Stimulated activated naive B cell treated with anti-CD40 and anti-IgM and Interleukin-4, amounts not matched to agents 10 μg/mL and 1 μg/mL and 100 μg/mL, for 72 hours (primary cell): ENCODE results near the gene MAP3K2.

Source experiments
- ATAC-seq, 2 donors: fragments of 150-1000 bp; cut with Tn5 transposase; replicated peaks; 2 replicates each; pipeline ENCODE4 v1.10.0; 2021; ENCODE audit warnings: moderate library complexity in 1 of 2
- DNase-seq: peaks from one replicate; pipeline ENCODE4 v3.0.0; 2021
- H3K27ac Mint-ChIP-seq: one replicate; pipeline ENCODE4 v1.8.0; 2022; ENCODE audit warnings: mild to moderate bottlenecking, mixed read lengths
- H3K27me3 Mint-ChIP-seq, 2 donors: one replicate each; pipeline ENCODE4 v1.8.0; 2022; ENCODE audit warnings: mixed read lengths in 2 of 2
- H3K36me3 Mint-ChIP-seq, 2 donors: one replicate each; pipeline ENCODE4 v1.8.0; 2022; ENCODE audit warnings: mixed read lengths in 2 of 2, mild to moderate bottlenecking in 1 of 2
- H3K4me1 Mint-ChIP-seq, 2 donors: one replicate each; pipeline ENCODE4 v1.8.0; 2022; ENCODE audit warnings: mixed read lengths in 2 of 2, mild to moderate bottlenecking in 1 of 2
- H3K4me3 Mint-ChIP-seq, 2 donors: one replicate each; pipeline ENCODE4 v1.8.0; 2022; ENCODE audit warnings: mild to moderate bottlenecking in 2 of 2, mixed read lengths in 2 of 2, moderate library complexity in 1 of 2
- H3K9me3 Mint-ChIP-seq, 2 donors: one replicate each; pipeline ENCODE4 v1.8.0; 2022; ENCODE audit warnings: mixed read lengths in 2 of 2, mild to moderate bottlenecking in 1 of 2

The MAP3K2 gene

GRCh38 chr2:127313406-127313805 lies 74.4 kb downstream of the MAP3K2 start:
- peaks cover 12 to 16% of the 10 kb centered on the region in 2 donors for H3K4me1 Mint-ChIP-seq
- ATAC-seq = peak; percentile 98 to 99
- DNase-seq = peak; percentile 24
- H3K9me3 Mint-ChIP-seq = no peaks in the 10 kb centered on the region
- H3K4me3 Mint-ChIP-seq = no peak overlapping the region
- no peaks in the 10 kb centered on the region for H3K27me3 Mint-ChIP-seq
- H3K36me3 Mint-ChIP-seq = peaks cover 21 to 48% of the 10 kb centered on the region in 2 donors
- no peak overlapping the region for H3K27ac Mint-ChIP-seq

- Mint-ChIP-seq H3K36me3 (peaks cover 24 to 49% of the 10 kb centered on the region in 2 donors), H3K9me3 (no peaks in the 10 kb centered on the region), H3K27ac (no peak overlapping the region), H3K4me1 (peaks cover 12 to 16% of the 10 kb centered on the region in 2 donors), H3K27me3 (no peaks in the 10 kb centered on the region), H3K4me3 (no peak overlapping the region)
- ATAC-seq = no peak
- DNase-seq = no peak
These were observed 76.8 kb downstream of the MAP3K2 start for GRCh38 chr2:127310980-127311379.

- no peaks in the 10 kb centered on the region for H3K27me3 Mint-ChIP-seq
- DNase-seq = no peak
- peaks cover 10 to 14% of the 10 kb centered on the region in 2 donors for H3K4me1 Mint-ChIP-seq
- H3K27ac Mint-ChIP-seq = no peak overlapping the region
- ATAC-seq = no peak
- no peak overlapping the region for H3K4me3 Mint-ChIP-seq
- no peaks in the 10 kb centered on the region for H3K9me3 Mint-ChIP-seq
- peaks cover 28 to 48% of the 10 kb centered on the region in 2 donors for H3K36me3 Mint-ChIP-seq
These were observed 78.3 kb downstream of the MAP3K2 start for GRCh38 chr2:127309468-127309867.

GRCh38 chr2:127308586-127309138 lies 79.1 kb downstream of the MAP3K2 start:
- no peak for DNase-seq
- Mint-ChIP-seq H3K9me3 (no peaks in the 10 kb centered on the region), H3K27me3 (no peaks in the 10 kb centered on the region), H3K27ac (no peak overlapping the region), H3K4me3 (no peak overlapping the region), H3K4me1 (peaks cover 4 to 6% of the 10 kb centered on the region in 2 donors), H3K36me3 (peaks cover 28 to 42% of the 10 kb centered on the region in 2 donors)
- no peak for ATAC-seq

- DNase-seq = no peak
- Mint-ChIP-seq H3K36me3 (peaks cover 28 to 39% of the 10 kb centered on the region in 2 donors), H3K4me3 (no peak overlapping the region), H3K4me1 (no peaks in the 10 kb centered on the region), H3K27ac (no peak overlapping the region), H3K9me3 (no peaks in the 10 kb centered on the region), H3K27me3 (no peaks in the 10 kb centered on the region)
- no peak for ATAC-seq
These were observed 81.7 kb downstream of the MAP3K2 start for GRCh38 chr2:127305990-127306585.

GRCh38 chr2:127302168-127302567 lies 85.6 kb downstream of the MAP3K2 start:
- Mint-ChIP-seq H3K27ac (no peak overlapping the region), H3K9me3 (no peaks in the 10 kb centered on the region), H3K36me3 (peaks cover 14 to 18% of the 10 kb centered on the region in 2 donors), H3K4me3 (no peak overlapping the region), H3K27me3 (no peaks in the 10 kb centered on the region), H3K4me1 (no peaks in the 10 kb centered on the region)
- DNase-seq = no peak
- no peak for ATAC-seq

GRCh38 chr2:127293748-127294562 lies 93.8 kb downstream of the MAP3K2 start, which contains the start of gene ERCC3:
Gene ERCC3, minus strand, starts transcription at chr2:127294144. Its CDS starts 63 bp downstream, at chr2:127294081.
- ATAC-seq (peak; percentile 99 to 100), DNase-seq (peak; percentile 79)
- Mint-ChIP-seq H3K27ac (peak within 1 kb of the TSS; percentile 99), H3K36me3 (peaks cover 20 to 36% of the 10 kb centered on the region in 2 donors), H3K4me3 (peak within 1 kb of the TSS; percentile 97 to 100), H3K27me3 (no peaks in the 10 kb centered on the region), H3K4me1 (peaks cover 21 to 33% of the 10 kb centered on the region in 2 donors), H3K9me3 (peaks cover 0 to 1% of the 10 kb centered on the region in 2 donors)

- Mint-ChIP-seq H3K4me1 (peaks cover 21 to 33% of the 10 kb centered on the region in 2 donors), H3K36me3 (peaks cover 26 to 42% of the 10 kb centered on the region in 2 donors), H3K4me3 (peak overlapping the region; percentile 97 to 100), H3K27me3 (no peaks in the 10 kb centered on the region), H3K27ac (peak overlapping the region; percentile 99), H3K9me3 (peaks cover 0 to 1% of the 10 kb centered on the region in 2 donors)
- ATAC-seq (peak in 1 of 2 donors; percentile 16), DNase-seq (no peak)
These were observed 94.4 kb downstream of the MAP3K2 start for GRCh38 chr2:127293386-127293747.

GRCh38 chr2:127288274-127288673 lies 99.5 kb downstream of the MAP3K2 start:
- Mint-ChIP-seq H3K36me3 (peaks cover 62 to 79% of the 10 kb centered on the region in 2 donors), H3K27me3 (no peaks in the 10 kb centered on the region), H3K4me1 (peaks cover 13 to 43% of the 10 kb centered on the region in 2 donors), H3K4me3 (no peak overlapping the region), H3K9me3 (peaks cover 5 to 6% of the 10 kb centered on the region in 2 donors), H3K27ac (no peak overlapping the region)
- DNase-seq (no peak), ATAC-seq (no peak)

- Mint-ChIP-seq H3K36me3 (peaks cover 68 to 85% of the 10 kb centered on the region in 2 donors), H3K4me1 (peaks cover 24 to 45% of the 10 kb centered on the region in 2 donors)
These were observed 104.5 kb downstream of the MAP3K2 start for GRCh38 chr2:127283275-127283674.

GRCh38 chr2:127280693-127281092 lies 107.1 kb downstream of the MAP3K2 start:
- peaks cover 5 to 6% of the 10 kb centered on the region in 2 donors for H3K9me3 Mint-ChIP-seq
- DNase-seq (no peak), ATAC-seq (no peak)
- H3K27ac Mint-ChIP-seq = no peak overlapping the region
- H3K4me3 Mint-ChIP-seq = no peak overlapping the region
- H3K36me3 Mint-ChIP-seq = peaks cover 72 to 89% of the 10 kb centered on the region in 2 donors
- no peaks in the 10 kb centered on the region for H3K27me3 Mint-ChIP-seq
- H3K4me1 Mint-ChIP-seq = peaks cover 41 to 67% of the 10 kb centered on the region in 2 donors

More at GRCh38 chr2:127283275-127283674, 104.5 kb downstream of the MAP3K2 start:
- Mint-ChIP-seq H3K27me3 (no peaks in the 10 kb centered on the region), H3K4me3 (no peak overlapping the region), H3K9me3 (peaks cover 5 to 6% of the 10 kb centered on the region in 2 donors), H3K27ac (no peak overlapping the region)
- DNase-seq = no peak
- no peak for ATAC-seq

GRCh38 chr2:127279781-127280180 lies 108.0 kb downstream of the MAP3K2 start:
- no peak overlapping the region for H3K4me3 Mint-ChIP-seq
- H3K36me3 Mint-ChIP-seq = peaks cover 70 to 89% of the 10 kb centered on the region in 2 donors
- no peak overlapping the region for H3K27ac Mint-ChIP-seq
- DNase-seq (no peak), ATAC-seq (no peak)
- peaks cover 5 to 6% of the 10 kb centered on the region in 2 donors for H3K9me3 Mint-ChIP-seq
- peaks cover 45 to 67% of the 10 kb centered on the region in 2 donors for H3K4me1 Mint-ChIP-seq
- no peaks in the 10 kb centered on the region for H3K27me3 Mint-ChIP-seq

- peaks cover 2% of the 10 kb centered on the region in 2 donors for H3K9me3 Mint-ChIP-seq
- H3K4me3 Mint-ChIP-seq = no peak overlapping the region
- DNase-seq = no peak
- peak overlapping the region; percentile 67 for H3K27ac Mint-ChIP-seq
- no peaks in the 10 kb centered on the region for H3K27me3 Mint-ChIP-seq
- H3K36me3 Mint-ChIP-seq = peaks cover 70 to 85% of the 10 kb centered on the region in 2 donors
- no peak for ATAC-seq
- peaks cover 42 to 58% of the 10 kb centered on the region in 2 donors for H3K4me1 Mint-ChIP-seq
These were observed 108.8 kb downstream of the MAP3K2 start for GRCh38 chr2:127278959-127279358.

- no peaks in the 10 kb centered on the region for H3K9me3 Mint-ChIP-seq
- ATAC-seq = peak; percentile 97
- peak; percentile 25 for DNase-seq
- no peaks in the 10 kb centered on the region for H3K27me3 Mint-ChIP-seq
- H3K4me3 Mint-ChIP-seq = no peak overlapping the region
- H3K4me1 Mint-ChIP-seq = peaks cover 34 to 42% of the 10 kb centered on the region in 2 donors
- H3K36me3 Mint-ChIP-seq = peaks cover 68 to 83% of the 10 kb centered on the region in 2 donors
- H3K27ac Mint-ChIP-seq = peak overlapping the region; percentile 87
These were observed 110.7 kb downstream of the MAP3K2 start for GRCh38 chr2:127277028-127277427.
